ENCODE data around the gene FCHO2. TPM values are rescaled to one million over a fixed set of nuclear protein-coding genes. Genes with fewer than 3 reads are reported as not detected.

FCHO2 gene
- total and polyA plus RNA-seq, 2 of the 8 experiments (the other 6 are each of a cell fraction or from before 2014, with no cell fraction given) = 4.3 to 15.7 TPM

- TF ChIP-seq CHD7 (IDR thresholded peaks at IDR 0.05; ENCODE audit: insufficient replicate concordance, low read length) = no peak
- TF ChIP-seq POLR2A (IDR thresholded peaks at IDR 0.05; ENCODE audit: control extremely low read depth in 1 of 2, low read depth in 2 of 2, low read length in 2 of 2) = peak in 1 of 2 experiments; percentile 54; a peak in 1 of 3 replicates
Measured at GRCh38 chr5:72917371-72917776, 38.5 kb upstream of the FCHO2 start (continued).
